ENCODE measurements around the gene S1PR1. TPM values are rescaled to one million over a fixed set of nuclear protein-coding genes. Genes with fewer than 3 reads are reported as not detected.
"Not testable (repeated sequence)": the region's sequence is repeated elsewhere in the genome, so short reads cannot be mapped to it uniquely, and the experiment has no call there.

The S1PR1 gene
- total and polyA plus RNA-seq, 9 donors = 10.2 to 17.7 (median 12.9) TPM

- 85% methylated on average over 3 of the region's 8 CpGs for WGBS (ENCODE audit: insufficient coverage)
Observed at GRCh38 chr1:101198842-101199636, 37.8 kb upstream of the S1PR1 start.

DNA sequence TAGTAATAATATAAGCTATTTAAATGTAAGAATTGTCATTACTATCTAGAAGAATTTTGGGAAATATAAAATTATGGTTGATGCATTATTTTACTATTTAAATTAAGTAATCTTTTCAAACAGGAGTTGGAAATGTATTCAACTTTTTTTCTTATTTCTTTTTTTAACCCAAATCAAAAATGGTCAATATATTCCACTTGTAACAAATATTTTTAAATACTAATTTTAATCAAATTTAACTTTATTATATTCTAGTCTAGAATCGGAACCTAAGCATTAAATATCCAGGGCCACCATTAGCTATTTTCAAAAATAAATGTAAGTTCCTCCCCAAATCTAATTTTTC, 37.2 kb upstream of the S1PR1 start:
- WGBS (ENCODE audit: insufficient coverage) = no CpG with 5 or more reads among the region's 1 CpG
- H3K36me3 ChIP-seq (ENCODE audit: control insufficient read depth, insufficient read depth, low read length) = no peaks in the 10 kb centered on the region
- H3K9me3 ChIP-seq (replicated peaks; ENCODE audit: control insufficient read depth, low read depth, low read length) = no peaks in the 10 kb centered on the region
- DNase-seq = no peak
- H3K27me3 ChIP-seq (ENCODE audit: control insufficient read depth, insufficient read depth, low read length) = no peaks in the 10 kb centered on the region
- no peaks in the 10 kb centered on the region for H3K4me1 ChIP-seq (ENCODE audit: control insufficient read depth, insufficient read depth, low read length)
- no peak overlapping the region for H3K4me3 ChIP-seq (ENCODE audit: low read length)
- H3K27ac ChIP-seq (ENCODE audit: low read length) = no peak overlapping the region

More at GRCh38 chr1:101198842-101199636, 37.8 kb upstream of the S1PR1 start:
- Histone ChIP-seq H3K27me3 (ENCODE audit: control insufficient read depth, insufficient read depth, low read length) (no peaks in the 10 kb centered on the region), H3K4me1 (ENCODE audit: control insufficient read depth, insufficient read depth, low read length) (no peaks in the 10 kb centered on the region), H3K9me3 (replicated peaks; ENCODE audit: control insufficient read depth, low read depth, low read length) (no peaks in the 10 kb centered on the region), H3K36me3 (ENCODE audit: control insufficient read depth, insufficient read depth, low read length) (no peaks in the 10 kb centered on the region), H3K4me3 (ENCODE audit: low read length) (no peak overlapping the region), H3K27ac (ENCODE audit: low read length) (no peak overlapping the region)
- DNase-seq = no peak

DNA sequence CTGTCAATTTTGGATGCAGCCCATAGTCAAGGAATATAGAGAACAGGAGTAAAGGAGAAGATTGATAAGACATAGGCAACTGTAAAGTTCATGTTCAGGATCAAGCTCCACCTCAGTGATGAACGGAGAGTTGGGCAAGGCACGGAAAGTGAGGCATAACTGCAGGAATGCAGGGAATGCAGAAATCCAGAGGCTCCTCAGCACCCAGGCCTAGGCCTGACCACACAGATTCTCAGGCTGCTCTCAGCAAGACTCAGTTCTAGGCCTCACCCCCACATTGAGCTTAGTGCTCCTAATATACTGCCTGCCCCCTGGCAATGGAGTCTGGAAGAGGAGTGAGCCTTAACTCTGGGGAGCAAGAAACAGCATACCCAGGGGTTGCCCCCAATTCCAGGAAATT, 36.3 kb upstream of the S1PR1 start:
- Histone ChIP-seq H3K4me3 (ENCODE audit: low read length) (no peak overlapping the region), H3K27ac (ENCODE audit: low read length) (no peak overlapping the region), H3K36me3 (ENCODE audit: control insufficient read depth, insufficient read depth, low read length) (no peaks in the 10 kb centered on the region), H3K9me3 (replicated peaks; ENCODE audit: control insufficient read depth, low read depth, low read length) (no peaks in the 10 kb centered on the region), H3K4me1 (ENCODE audit: control insufficient read depth, insufficient read depth, low read length) (no peaks in the 10 kb centered on the region), H3K27me3 (ENCODE audit: control insufficient read depth, insufficient read depth, low read length) (no peaks in the 10 kb centered on the region)
- 52% methylated on average over 2 of the region's 2 CpGs for WGBS (ENCODE audit: insufficient coverage)
- DNase-seq = no peak

DNA sequence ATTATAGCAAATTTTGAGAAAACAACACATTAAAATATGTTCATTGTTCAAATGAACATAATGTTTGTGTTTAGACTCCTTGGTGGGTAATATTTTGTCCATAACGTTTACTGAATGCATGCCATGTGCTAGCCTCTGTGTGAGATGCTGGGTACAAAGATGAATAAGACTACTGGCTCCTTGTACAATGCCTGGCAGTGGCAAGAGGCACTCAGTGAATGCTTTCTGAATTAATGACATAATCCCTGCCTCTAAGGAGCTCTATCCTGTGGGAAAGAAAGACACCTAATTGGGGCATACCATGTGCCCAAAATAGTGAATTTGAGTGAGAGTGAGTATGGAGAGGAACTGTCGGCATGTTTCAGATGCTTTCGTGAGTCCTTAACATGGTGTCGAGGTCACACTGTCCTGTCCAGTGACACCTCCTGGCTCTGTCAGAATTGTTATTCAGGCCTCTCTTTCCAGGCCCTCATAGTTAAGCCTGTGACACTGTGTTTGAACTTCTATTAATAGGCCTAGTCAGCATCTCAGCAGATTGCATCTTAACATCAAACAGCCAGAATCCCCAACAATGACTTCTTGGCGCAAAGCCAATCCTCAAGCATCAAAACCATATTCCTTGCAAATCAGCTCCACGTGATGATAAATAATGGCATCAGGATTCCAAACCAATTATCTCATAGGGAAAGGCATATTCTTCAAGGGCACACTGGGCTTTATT, 32.8 kb upstream of the S1PR1 start:
- no peaks in the 10 kb centered on the region for H3K9me3 ChIP-seq (replicated peaks; ENCODE audit: control insufficient read depth, low read depth, low read length)
- WGBS (ENCODE audit: insufficient coverage) = 85% methylated on average over 5 of the region's 6 CpGs
- H3K4me3 ChIP-seq (ENCODE audit: low read length) = no peak overlapping the region
- H3K27me3 ChIP-seq (ENCODE audit: control insufficient read depth, insufficient read depth, low read length) = no peaks in the 10 kb centered on the region
- DNase-seq = peak; percentile 18
- H3K4me1 ChIP-seq (ENCODE audit: control insufficient read depth, insufficient read depth, low read length) = no peaks in the 10 kb centered on the region
- H3K27ac ChIP-seq (ENCODE audit: low read length) = no peak overlapping the region
- H3K36me3 ChIP-seq (ENCODE audit: control insufficient read depth, insufficient read depth, low read length) = no peaks in the 10 kb centered on the region

GRCh38 chr1:101205457-101205856, 31.4 kb upstream of the S1PR1 start:
- Histone ChIP-seq H3K27me3 (ENCODE audit: control insufficient read depth, insufficient read depth, low read length) (no peaks in the 10 kb centered on the region), H3K4me1 (ENCODE audit: control insufficient read depth, insufficient read depth, low read length) (no peaks in the 10 kb centered on the region), H3K9me3 (replicated peaks; ENCODE audit: control insufficient read depth, low read depth, low read length) (no peaks in the 10 kb centered on the region), H3K36me3 (ENCODE audit: control insufficient read depth, insufficient read depth, low read length) (no peaks in the 10 kb centered on the region), H3K27ac (ENCODE audit: low read length) (no peak overlapping the region), H3K4me3 (ENCODE audit: low read length) (no peak overlapping the region)
- DNase-seq = no peak

GRCh38 chr1:101206139-101206538, 30.7 kb upstream of the S1PR1 start:
- H3K27me3 ChIP-seq (ENCODE audit: control insufficient read depth, insufficient read depth, low read length); H3K4me3 ChIP-seq (ENCODE audit: low read length); H3K9me3 ChIP-seq (replicated peaks; ENCODE audit: control insufficient read depth, low read depth, low read length); H3K4me1 ChIP-seq (ENCODE audit: control insufficient read depth, insufficient read depth, low read length); DNase-seq; H3K36me3 ChIP-seq (ENCODE audit: control insufficient read depth, insufficient read depth, low read length); H3K27ac ChIP-seq (ENCODE audit: low read length): not testable (repeated sequence)
- WGBS (ENCODE audit: insufficient coverage) = 88% methylated on average over 2 of the region's 4 CpGs

GRCh38 chr1:101207271-101207670, 29.5 kb upstream of the S1PR1 start:
- not testable (repeated sequence) for H3K4me1 ChIP-seq (ENCODE audit: control insufficient read depth, insufficient read depth, low read length); H3K27me3 ChIP-seq (ENCODE audit: control insufficient read depth, insufficient read depth, low read length); H3K27ac ChIP-seq (ENCODE audit: low read length); H3K36me3 ChIP-seq (ENCODE audit: control insufficient read depth, insufficient read depth, low read length); H3K4me3 ChIP-seq (ENCODE audit: low read length); DNase-seq; H3K9me3 ChIP-seq (replicated peaks; ENCODE audit: control insufficient read depth, low read depth, low read length)
- 80% methylated on average over 1 of the region's 9 CpGs for WGBS (ENCODE audit: insufficient coverage)

- Histone ChIP-seq H3K27me3 (ENCODE audit: control insufficient read depth, insufficient read depth, low read length) (no peaks in the 10 kb centered on the region), H3K4me3 (ENCODE audit: low read length) (no peak overlapping the region), H3K9me3 (replicated peaks; ENCODE audit: control insufficient read depth, low read depth, low read length) (no peaks in the 10 kb centered on the region), H3K36me3 (ENCODE audit: control insufficient read depth, insufficient read depth, low read length) (no peaks in the 10 kb centered on the region), H3K4me1 (ENCODE audit: control insufficient read depth, insufficient read depth, low read length) (no peaks in the 10 kb centered on the region), H3K27ac (ENCODE audit: low read length) (no peak overlapping the region)
- WGBS (ENCODE audit: insufficient coverage) = 40% methylated on average over 1 of the region's 2 CpGs
- DNase-seq = no peak
Observed at GRCh38 chr1:101207891-101208290, 28.9 kb upstream of the S1PR1 start.

DNA sequence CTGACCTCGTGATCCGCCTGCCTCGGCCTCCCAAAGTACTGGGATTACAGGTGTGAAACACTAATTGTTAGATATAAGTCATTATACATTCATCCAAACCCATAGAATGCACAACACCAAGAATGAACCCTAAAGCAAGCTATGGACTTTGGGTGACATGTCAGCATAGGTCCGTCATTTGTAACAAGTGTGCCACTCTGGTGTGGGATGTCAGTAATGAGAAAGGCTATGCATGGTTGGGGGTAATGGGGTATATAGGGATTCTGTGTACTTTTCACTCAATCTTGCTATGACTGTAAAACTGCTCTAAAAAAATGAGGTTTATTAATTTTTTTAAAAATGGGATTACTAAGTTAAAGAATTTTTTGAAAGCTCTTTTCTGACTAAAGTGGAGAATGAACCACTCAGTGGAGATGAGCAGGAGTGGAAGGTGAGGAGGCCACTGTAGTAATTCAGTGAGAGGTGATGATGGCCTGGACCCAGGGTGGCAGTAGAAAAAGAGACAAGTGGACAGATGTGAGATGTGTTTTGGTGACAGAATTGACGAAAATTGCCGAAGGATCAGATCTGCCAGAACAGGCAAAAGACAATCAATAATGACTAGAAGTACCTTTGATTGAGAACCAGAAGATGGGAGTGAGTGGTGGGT, 21.3 kb upstream of the S1PR1 start:
- WGBS (ENCODE audit: insufficient coverage) = 91% methylated on average over 2 of the region's 6 CpGs

GRCh38 chr1:101216623-101217022, 20.2 kb upstream of the S1PR1 start:
- no peaks in the 10 kb centered on the region for H3K27me3 ChIP-seq (ENCODE audit: control insufficient read depth, insufficient read depth, low read length)
- WGBS (ENCODE audit: insufficient coverage) = 57% methylated on average over 1 of the region's 2 CpGs
- no peak for DNase-seq
- no peaks in the 10 kb centered on the region for H3K9me3 ChIP-seq (replicated peaks; ENCODE audit: control insufficient read depth, low read depth, low read length)
- H3K4me3 ChIP-seq (ENCODE audit: low read length) = no peak overlapping the region
- H3K27ac ChIP-seq (ENCODE audit: low read length) = no peak overlapping the region
- H3K36me3 ChIP-seq (ENCODE audit: control insufficient read depth, insufficient read depth, low read length) = no peaks in the 10 kb centered on the region
- H3K4me1 ChIP-seq (ENCODE audit: control insufficient read depth, insufficient read depth, low read length) = no peaks in the 10 kb centered on the region

More for the DNA sequence above, 21.3 kb upstream of the S1PR1 start:
- Histone ChIP-seq H3K36me3 (ENCODE audit: control insufficient read depth, insufficient read depth, low read length) (no peaks in the 10 kb centered on the region), H3K27me3 (ENCODE audit: control insufficient read depth, insufficient read depth, low read length) (no peaks in the 10 kb centered on the region), H3K9me3 (replicated peaks; ENCODE audit: control insufficient read depth, low read depth, low read length) (no peaks in the 10 kb centered on the region), H3K27ac (ENCODE audit: low read length) (no peak overlapping the region), H3K4me1 (ENCODE audit: control insufficient read depth, insufficient read depth, low read length) (no peaks in the 10 kb centered on the region), H3K4me3 (ENCODE audit: low read length) (no peak overlapping the region)
- DNase-seq = no peak

Measured in muscle of leg (tissue), 11 donors.